GM12878 (cell line): ENCODE data around the gene AP1M2. TPM values are rescaled to one million over a fixed set of nuclear protein-coding genes. Genes with fewer than 3 reads are reported as not detected.

ENCODE experiments used
- ATAC-seq: fragments of 200-7000 bp; cut with Tn5 transposase; 3 replicates; pipeline ENCODE4 v1.9.1; 2020; ENCODE audit warnings: mild to moderate bottlenecking, moderate library complexity
- BruUV-seq: library from RNA; stranded (reverse); fragments of 400-500 nt; replicated peaks from 2 replicates; lab custom pipeline; 2021; lab: Mats Ljungman, UMichigan
- CTCF ChIA-PET: fragments of 300-600 bp; sonication (Branson Sonifier 250); formaldehyde crosslinking; extraction: SDS; loops from one replicate; lab custom pipeline; 2021; ENCODE audit warnings: inconsistent platforms; lab: Yijun Ruan, JAX
- POLR2A ChIA-PET: fragments of 350-600 bp; formaldehyde crosslinking; extraction: SDS; loops from one replicate; lab custom pipeline; 2021; ENCODE audit warnings: inconsistent platforms; lab: Charles Lee
- RAD21 ChIA-PET: fragments of 300-600 bp; sonication (Branson Sonifier 250); formaldehyde crosslinking; loops from one replicate; lab custom pipeline; 2023; ENCODE audit warnings: antibody characterized with exemption; ENCODE audit not compliant: unreplicated experiment; lab: Charles Lee
- SMC1A ChIA-PET: fragments of 300-600 bp; sonication (Branson Sonifier 250); formaldehyde crosslinking; loops from one replicate; lab custom pipeline; 2023; ENCODE audit not compliant: unreplicated experiment, uncharacterized antibody; lab: Charles Lee
- DNase-seq: peaks from one replicate; pipeline ENCODE4 v3.0.0-alpha.2; 2011; ENCODE audit warnings: low read depth, low spot score
- FAIRE-seq: peaks from 3 replicates; lab custom pipeline; 2011; peaks lifted over from hg19 to GRCh38; lab: Jason Lieb, UNC
- H2AFZ ChIP-seq: 2 replicates; pipeline ENCODE4 v1.6.0; 2011; ENCODE audit warnings: low read depth, low read length, control low read depth; ENCODE audit not compliant: control insufficient read depth
- H3K27ac ChIP-seq: 2 replicates; pipeline ENCODE4 v1.5.1; 2011; ENCODE audit warnings: control low read depth; ENCODE audit not compliant: control insufficient read depth, insufficient read depth
- H3K27me3 ChIP-seq, 2 experiments: replicated peaks in 1 of 2; 2 replicates each; pipeline versions ENCODE4 v1.6.0 to v1.6.1; 2011; ENCODE audit warnings: low read length in 1 of 2; ENCODE audit not compliant: control insufficient read depth in 2 of 2, insufficient read depth in 2 of 2
- H3K36me3 ChIP-seq, 2 experiments: 2 replicates each; pipeline ENCODE4 v1.5.1; 2011; ENCODE audit warnings: low read length in 1 of 2; ENCODE audit not compliant: control insufficient read depth in 2 of 2, insufficient read depth in 2 of 2
- H3K4me1 ChIP-seq: 2 replicates; pipeline ENCODE4 v1.6.1; 2011; ENCODE audit warnings: mild to moderate bottlenecking, low read length, moderate library complexity, mixed read lengths; ENCODE audit not compliant: control insufficient read depth, insufficient read depth
- H3K4me2 ChIP-seq: 2 replicates; pipeline ENCODE4 v1.6.0; 2011; ENCODE audit warnings: control low read depth; ENCODE audit not compliant: control insufficient read depth, insufficient read depth
- H3K4me3 ChIP-seq: fragments of 200-600 bp; sonication (generic); 2 replicates; pipeline ENCODE4 v1.5.1; 2016
- H3K79me2 ChIP-seq: 2 replicates; pipeline ENCODE4 v1.6.0; 2011; ENCODE audit warnings: low read length; ENCODE audit not compliant: control insufficient read depth, insufficient read depth
- H3K9ac ChIP-seq: 2 replicates; pipeline ENCODE4 v1.8.0; 2011; ENCODE audit warnings: low read length, control low read depth, mixed read lengths; ENCODE audit not compliant: control insufficient read depth, insufficient read depth
- H3K9me3 ChIP-seq: replicated peaks from 3 replicates; pipeline ENCODE4 v1.5.1; 2011; ENCODE audit warnings: mild to moderate bottlenecking, low read length; ENCODE audit not compliant: control insufficient read depth, insufficient read depth
- H4K20me1 ChIP-seq: 2 replicates; pipeline ENCODE4 v1.6.0; 2011; ENCODE audit not compliant: control insufficient read depth, insufficient read depth
- CREM ChIP-seq: IDR thresholded peaks from 2 replicates; pipeline ENCODE4 v1.6.1; 2014; ENCODE audit warnings: antibody characterized with exemption, low read depth
- EED ChIP-seq: sonication (generic); IDR thresholded peaks from 2 replicates; pipeline ENCODE4 v1.6.1; 2016; ENCODE audit warnings: antibody characterized with exemption, low read depth
- LARP7 ChIP-seq: fragments of 450-650 bp; IDR thresholded peaks from 2 replicates; pipeline ENCODE4 v1.6.1; 2017; ENCODE audit warnings: mild to moderate bottlenecking
- NBN ChIP-seq: fragments of 450-650 bp; IDR thresholded peaks from 2 replicates; pipeline ENCODE4 v1.6.1; 2016
- POU2F2 ChIP-seq: IDR thresholded peaks from 3 replicates; pipeline ENCODE4 v1.6.1; 2011; ENCODE audit warnings: low read depth, mild to moderate bottlenecking, low read length, borderline replicate concordance
- RAD51 ChIP-seq: fragments of 450-650 bp; IDR thresholded peaks from 2 replicates; pipeline ENCODE4 v1.6.1; 2016; ENCODE audit warnings: moderate library complexity, mild to moderate bottlenecking, inconsistent platforms
- RELA ChIP-seq: fragments of 450-650 bp; IDR thresholded peaks from 2 replicates; pipeline ENCODE4 v1.8.0; 2014; ENCODE audit warnings: borderline replicate concordance; ENCODE audit not compliant: partially characterized antibody
- STAT1 ChIP-seq: fragments of 450-650 bp; conservative IDR thresholded peaks from 2 replicates; pipeline ENCODE4 v1.6.1; 2014; ENCODE audit warnings: antibody characterized with exemption, mild to moderate bottlenecking
- TARDBP ChIP-seq: IDR thresholded peaks from 2 replicates; pipeline ENCODE4 v1.6.1; 2016; ENCODE audit warnings: borderline replicate concordance
- WGBS: methylation state at CpG from one replicate; pipeline ENCODE4 v1.1.6; 2016; ENCODE audit warnings: low lambda C conversion rate; ENCODE audit not compliant: insufficient replicate concordance, insufficient coverage; ENCODE audit errors: missing lambda C conversion rate; 5-methylcytosine and 5-hydroxymethylcytosine counted together
- in situ Hi-C: fragments of 300-500 bp; cut with MboI; formaldehyde crosslinking; loops from 9 replicates; pipeline ENCODE4 v1.14.3; 2018; ENCODE audit warnings: mixed read lengths
- intact Hi-C: fragments of 100-400 bp; cut with micrococcal nuclease; formaldehyde crosslinking; loops from one replicate; pipeline ENCODE4 v1.14.2; 2022; ENCODE audit not compliant: unreplicated experiment
- polyA plus RNA-seq, 11 experiments: library from polyadenylated mRNA; depleted of rRNA in 4 of 11; unstranded in 6 of 11; stranded (reverse) in 5 of 11; fragments of >200 nt; fragmentation: Nextera tagmentation in 4 of 11; fragmentation: Illumina TruSeq in 1 of 11; extraction: Ambion mirVana in 4 of 11; extraction: Trizol in 1 of 11; gene quantifications; 1 replicate in 1 of 11; 2 replicates in 10 of 11; pipeline versions ENCODE4 v1.2.1 to v1.2.3, GENCODE V29; 2011 to 2016; ENCODE audit warnings: inconsistent platforms in 2 of 11, missing spikeins in 2 of 11, low read depth in 1 of 11
- total RNA-seq, 4 experiments: library from RNA; depleted of rRNA in 3 of 4; stranded (reverse); fragments of >200 nt in 3 of 4; fragmentation: Illumina TruSeq in 1 of 4; extraction: Trizol in 1 of 4; gene quantifications; 2 replicates each; pipeline versions ENCODE4 v1.2.1 to v1.2.3, GENCODE V29; 2013 to 2021
- TF ChIP-seq, protein P1 (sequence below): fragments of 450-650 bp; conservative IDR thresholded peaks from 2 replicates; pipeline ENCODE4 v1.6.1; 2017; ENCODE audit warnings: mild to moderate bottlenecking, moderate library complexity
- TF ChIP-seq, protein P2 (sequence below), 3 experiments: IDR thresholded peaks in 2 of 3; conservative IDR thresholded peaks in 1 of 3; 2 replicates each; pipeline ENCODE4 v1.5.1; 2011; ENCODE audit warnings: low read depth in 3 of 3, low read length in 3 of 3, mild to moderate bottlenecking in 3 of 3, control low read depth in 2 of 3, moderate library complexity in 2 of 3, inconsistent platforms in 1 of 3, mixed read lengths in 1 of 3; ENCODE audit not compliant: control insufficient read depth in 2 of 3, insufficient read depth in 1 of 3; ENCODE audit errors: extremely low read depth in 1 of 3
- TF ChIP-seq, protein P3 (sequence below): IDR thresholded peaks from 2 replicates; pipeline ENCODE4 v1.6.1; 2012; ENCODE audit warnings: low read length, inconsistent platforms
- TF ChIP-seq, protein P4 (sequence below): IDR thresholded peaks from 2 replicates; pipeline ENCODE4 v1.6.1; 2012; ENCODE audit warnings: low read depth, low read length, improper control_type of control experiment
- TF ChIP-seq, protein P5 (sequence below): fragments of 450-650 bp; formaldehyde crosslinking; IDR thresholded peaks from 2 replicates; pipeline ENCODE4 v1.4.0; 2020; ENCODE audit warnings: mild to moderate bottlenecking, moderate library complexity

AP1M2 gene
- total and polyA plus RNA-seq, 10 of the 15 experiments (the other 5 are each of a cell fraction or from before 2014, with no cell fraction given), result 0.72 TPM; not detected in 9

DNA sequence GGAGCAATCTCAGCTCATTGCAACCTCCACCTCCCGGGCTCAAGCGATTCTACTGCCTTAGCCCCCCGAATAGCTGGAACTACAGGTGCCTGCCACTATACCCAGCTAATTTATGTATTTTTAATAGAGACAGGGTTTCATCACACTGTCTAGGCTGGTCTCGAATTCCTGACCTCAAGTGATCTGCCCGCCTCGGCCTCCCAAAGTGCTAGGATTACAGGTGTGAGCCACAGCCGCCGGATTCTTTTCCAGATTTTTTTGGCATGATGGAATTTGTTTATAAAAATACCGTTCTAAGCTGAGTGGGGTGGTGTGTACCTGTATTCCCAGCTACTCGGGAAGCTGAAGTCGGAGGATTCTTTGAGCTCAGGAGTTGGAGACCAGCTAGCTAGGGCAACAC, 49.4 kb downstream of the AP1M2 start:
- ATAC-seq (no peak), DNase-seq (no peak), FAIRE-seq (no peak)
- Histone ChIP-seq H3K4me3 (no peak overlapping the region), H3K27ac (no peak overlapping the region), H3K79me2 (no peaks in the 10 kb centered on the region), H3K9me3 (no peaks in the 10 kb centered on the region; the same call in 2 of the 3 replicates), H3K4me2 (no peak overlapping the region), H4K20me1 (no peaks in the 10 kb centered on the region), H2AFZ (no peak overlapping the region), H3K4me1 (no peaks in the 10 kb centered on the region), H3K36me3 (no peaks in the 10 kb centered on the region), H3K27me3 (peaks cover 0 to 4% of the 10 kb centered on the region in 2 experiments; a peak in 1 of 4 replicates), H3K9ac (no peak overlapping the region)
- RAD21 ChIA-PET, result interaction anchor here (0.8 kb wide), 1 partner anchor 54 kb away, joined by 3 read pairs; no protein-coding TSS in a partner anchor
- in situ Hi-C loops (no loop called here), intact Hi-C loops (no loop called here)
- CTCF ChIA-PET, result interaction anchor here (0.6 to 1.0 kb wide), 4 partner anchors 14 to 341 kb away, joined by 3 read pairs; no protein-coding TSS in a partner anchor
- POLR2A ChIA-PET, result interaction anchor here (0.7 kb wide), 1 partner anchor 31 kb away, joined by 3 read pairs; the partner anchor contains the start of gene CDKN2D
- WGBS, result 57% methylated on average over 11 of the region's 11 CpGs
- no TSS peak for BruUV-seq
- SMC1A ChIA-PET, result interaction anchor here (0.7 to 1.2 kb wide), 3 partner anchors 30 to 56 kb away, joined by 3 read pairs; no protein-coding TSS in a partner anchor
- TF ChIP-seq, protein P1, sequence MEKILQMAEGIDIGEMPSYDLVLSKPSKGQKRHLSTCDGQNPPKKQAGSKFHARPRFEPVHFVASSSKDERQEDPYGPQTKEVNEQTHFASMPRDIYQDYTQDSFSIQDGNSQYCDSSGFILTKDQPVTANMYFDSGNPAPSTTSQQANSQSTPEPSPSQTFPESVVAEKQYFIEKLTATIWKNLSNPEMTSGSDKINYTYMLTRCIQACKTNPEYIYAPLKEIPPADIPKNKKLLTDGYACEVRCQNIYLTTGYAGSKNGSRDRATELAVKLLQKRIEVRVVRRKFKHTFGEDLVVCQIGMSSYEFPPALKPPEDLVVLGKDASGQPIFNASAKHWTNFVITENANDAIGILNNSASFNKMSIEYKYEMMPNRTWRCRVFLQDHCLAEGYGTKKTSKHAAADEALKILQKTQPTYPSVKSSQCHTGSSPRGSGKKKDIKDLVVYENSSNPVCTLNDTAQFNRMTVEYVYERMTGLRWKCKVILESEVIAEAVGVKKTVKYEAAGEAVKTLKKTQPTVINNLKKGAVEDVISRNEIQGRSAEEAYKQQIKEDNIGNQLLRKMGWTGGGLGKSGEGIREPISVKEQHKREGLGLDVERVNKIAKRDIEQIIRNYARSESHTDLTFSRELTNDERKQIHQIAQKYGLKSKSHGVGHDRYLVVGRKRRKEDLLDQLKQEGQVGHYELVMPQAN, result no peak
- TF ChIP-seq RAD51 (no peak), TARDBP (no peak), LARP7 (no peak), CREM (no peak), EED (no peak), STAT1 (no peak), POU2F2 (no peak), NBN (no peak), RELA (no peak)
- TF ChIP-seq, protein P2, sequence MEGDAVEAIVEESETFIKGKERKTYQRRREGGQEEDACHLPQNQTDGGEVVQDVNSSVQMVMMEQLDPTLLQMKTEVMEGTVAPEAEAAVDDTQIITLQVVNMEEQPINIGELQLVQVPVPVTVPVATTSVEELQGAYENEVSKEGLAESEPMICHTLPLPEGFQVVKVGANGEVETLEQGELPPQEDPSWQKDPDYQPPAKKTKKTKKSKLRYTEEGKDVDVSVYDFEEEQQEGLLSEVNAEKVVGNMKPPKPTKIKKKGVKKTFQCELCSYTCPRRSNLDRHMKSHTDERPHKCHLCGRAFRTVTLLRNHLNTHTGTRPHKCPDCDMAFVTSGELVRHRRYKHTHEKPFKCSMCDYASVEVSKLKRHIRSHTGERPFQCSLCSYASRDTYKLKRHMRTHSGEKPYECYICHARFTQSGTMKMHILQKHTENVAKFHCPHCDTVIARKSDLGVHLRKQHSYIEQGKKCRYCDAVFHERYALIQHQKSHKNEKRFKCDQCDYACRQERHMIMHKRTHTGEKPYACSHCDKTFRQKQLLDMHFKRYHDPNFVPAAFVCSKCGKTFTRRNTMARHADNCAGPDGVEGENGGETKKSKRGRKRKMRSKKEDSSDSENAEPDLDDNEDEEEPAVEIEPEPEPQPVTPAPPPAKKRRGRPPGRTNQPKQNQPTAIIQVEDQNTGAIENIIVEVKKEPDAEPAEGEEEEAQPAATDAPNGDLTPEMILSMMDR (IDR thresholded peaks at IDR 0.05 in 2 of 3, conservative IDR thresholded peaks at IDR 0.05 in 1 of 3; ENCODE audit: control insufficient read depth in 2 of 3, extremely low read depth in 1 of 3, insufficient read depth in 1 of 3, low read depth in 3 of 3, low read length in 3 of 3), result no peak
- TF ChIP-seq, protein P3, sequence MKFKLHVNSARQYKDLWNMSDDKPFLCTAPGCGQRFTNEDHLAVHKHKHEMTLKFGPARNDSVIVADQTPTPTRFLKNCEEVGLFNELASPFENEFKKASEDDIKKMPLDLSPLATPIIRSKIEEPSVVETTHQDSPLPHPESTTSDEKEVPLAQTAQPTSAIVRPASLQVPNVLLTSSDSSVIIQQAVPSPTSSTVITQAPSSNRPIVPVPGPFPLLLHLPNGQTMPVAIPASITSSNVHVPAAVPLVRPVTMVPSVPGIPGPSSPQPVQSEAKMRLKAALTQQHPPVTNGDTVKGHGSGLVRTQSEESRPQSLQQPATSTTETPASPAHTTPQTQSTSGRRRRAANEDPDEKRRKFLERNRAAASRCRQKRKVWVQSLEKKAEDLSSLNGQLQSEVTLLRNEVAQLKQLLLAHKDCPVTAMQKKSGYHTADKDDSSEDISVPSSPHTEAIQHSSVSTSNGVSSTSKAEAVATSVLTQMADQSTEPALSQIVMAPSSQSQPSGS, result no peak
- TF ChIP-seq, protein P4, sequence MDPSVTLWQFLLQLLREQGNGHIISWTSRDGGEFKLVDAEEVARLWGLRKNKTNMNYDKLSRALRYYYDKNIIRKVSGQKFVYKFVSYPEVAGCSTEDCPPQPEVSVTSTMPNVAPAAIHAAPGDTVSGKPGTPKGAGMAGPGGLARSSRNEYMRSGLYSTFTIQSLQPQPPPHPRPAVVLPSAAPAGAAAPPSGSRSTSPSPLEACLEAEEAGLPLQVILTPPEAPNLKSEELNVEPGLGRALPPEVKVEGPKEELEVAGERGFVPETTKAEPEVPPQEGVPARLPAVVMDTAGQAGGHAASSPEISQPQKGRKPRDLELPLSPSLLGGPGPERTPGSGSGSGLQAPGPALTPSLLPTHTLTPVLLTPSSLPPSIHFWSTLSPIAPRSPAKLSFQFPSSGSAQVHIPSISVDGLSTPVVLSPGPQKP, result no peak
- TF ChIP-seq, protein P5, sequence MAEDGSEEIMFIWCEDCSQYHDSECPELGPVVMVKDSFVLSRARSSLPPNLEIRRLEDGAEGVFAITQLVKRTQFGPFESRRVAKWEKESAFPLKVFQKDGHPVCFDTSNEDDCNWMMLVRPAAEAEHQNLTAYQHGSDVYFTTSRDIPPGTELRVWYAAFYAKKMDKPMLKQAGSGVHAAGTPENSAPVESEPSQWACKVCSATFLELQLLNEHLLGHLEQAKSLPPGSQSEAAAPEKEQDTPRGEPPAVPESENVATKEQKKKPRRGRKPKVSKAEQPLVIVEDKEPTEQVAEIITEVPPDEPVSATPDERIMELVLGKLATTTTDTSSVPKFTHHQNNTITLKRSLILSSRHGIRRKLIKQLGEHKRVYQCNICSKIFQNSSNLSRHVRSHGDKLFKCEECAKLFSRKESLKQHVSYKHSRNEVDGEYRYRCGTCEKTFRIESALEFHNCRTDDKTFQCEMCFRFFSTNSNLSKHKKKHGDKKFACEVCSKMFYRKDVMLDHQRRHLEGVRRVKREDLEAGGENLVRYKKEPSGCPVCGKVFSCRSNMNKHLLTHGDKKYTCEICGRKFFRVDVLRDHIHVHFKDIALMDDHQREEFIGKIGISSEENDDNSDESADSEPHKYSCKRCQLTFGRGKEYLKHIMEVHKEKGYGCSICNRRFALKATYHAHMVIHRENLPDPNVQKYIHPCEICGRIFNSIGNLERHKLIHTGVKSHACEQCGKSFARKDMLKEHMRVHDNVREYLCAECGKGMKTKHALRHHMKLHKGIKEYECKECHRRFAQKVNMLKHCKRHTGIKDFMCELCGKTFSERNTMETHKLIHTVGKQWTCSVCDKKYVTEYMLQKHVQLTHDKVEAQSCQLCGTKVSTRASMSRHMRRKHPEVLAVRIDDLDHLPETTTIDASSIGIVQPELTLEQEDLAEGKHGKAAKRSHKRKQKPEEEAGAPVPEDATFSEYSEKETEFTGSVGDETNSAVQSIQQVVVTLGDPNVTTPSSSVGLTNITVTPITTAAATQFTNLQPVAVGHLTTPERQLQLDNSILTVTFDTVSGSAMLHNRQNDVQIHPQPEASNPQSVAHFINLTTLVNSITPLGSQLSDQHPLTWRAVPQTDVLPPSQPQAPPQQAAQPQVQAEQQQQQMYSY (CRISPR knock-in tag), result no peak
